Measurements from ENCODE around the gene MYO5A.
A peak's percentile ranks its signal among the peaks of the same experiment; 100 is the strongest.
"Not testable (repeated sequence)": the region's sequence is repeated elsewhere in the genome, so short reads cannot be mapped to it uniquely, and the experiment has no call there.

Gene MYO5A

DNA sequence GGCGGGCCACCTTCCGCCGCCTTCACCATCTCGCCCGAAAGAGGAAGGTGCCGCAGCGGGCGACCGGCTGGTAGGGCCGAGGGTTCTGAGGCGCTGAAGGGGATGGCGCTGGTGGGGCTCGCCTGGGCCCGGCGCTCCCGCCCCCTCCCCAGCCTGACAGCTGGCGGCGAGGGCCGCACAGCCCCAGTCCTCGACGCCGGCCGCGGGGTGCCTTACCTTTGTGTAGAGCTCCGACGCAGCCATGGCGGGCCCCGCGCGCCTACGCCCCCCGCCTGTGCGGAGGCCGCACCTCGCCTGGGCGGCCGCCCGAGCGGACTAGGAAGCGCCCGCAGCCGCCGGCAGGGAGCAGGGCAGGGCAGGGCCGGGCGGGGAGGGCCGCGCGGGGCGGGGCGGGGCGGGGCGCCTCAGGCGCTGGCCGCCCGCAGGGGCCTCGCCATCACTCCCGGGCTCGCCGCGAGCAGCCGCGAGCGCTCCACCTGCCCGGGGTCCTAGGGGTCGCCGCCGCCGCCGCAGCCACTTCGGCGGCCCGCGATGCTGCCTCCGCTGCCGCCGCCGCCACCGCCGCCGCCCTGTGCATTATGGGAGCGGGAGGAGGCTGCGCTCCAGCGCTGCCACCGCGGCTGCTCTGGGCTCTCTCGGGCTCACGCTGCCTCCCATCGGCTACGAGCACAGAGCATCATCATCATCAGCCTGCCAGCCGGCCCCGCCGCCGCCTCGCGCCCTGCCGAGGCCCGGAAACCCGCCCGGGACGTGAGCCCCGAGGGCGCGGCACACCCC is at the start of gene MYO5A:
Gene MYO5A (minus strand): TSS at position 317 of the 777 bp plus-strand sequence. CDS start 74 bp downstream, at position 243.
- DNase-seq (ENCODE audit: low read depth) = peak; percentile 52

DNA sequence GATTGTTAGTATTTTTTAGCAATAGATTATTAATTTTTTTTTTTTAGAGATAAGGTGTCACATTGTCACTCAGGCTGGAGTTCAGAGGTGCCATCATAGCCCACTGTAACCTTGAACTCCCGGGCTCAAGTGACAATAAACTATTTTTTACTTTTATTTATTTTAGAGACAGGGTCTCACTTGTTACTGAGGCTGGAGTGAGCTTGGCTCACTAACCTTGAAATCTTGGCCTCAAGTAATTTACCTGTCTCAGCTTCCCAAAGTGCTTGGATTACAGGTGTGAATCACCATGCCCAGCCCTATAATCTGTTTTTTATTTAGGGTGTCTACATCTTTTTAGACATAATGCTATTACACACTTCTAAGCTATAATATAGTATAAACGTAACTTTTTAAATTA is 48.0 kb upstream of the MYO5A start:
- no peak for DNase-seq (ENCODE audit: low read depth)

DNA sequence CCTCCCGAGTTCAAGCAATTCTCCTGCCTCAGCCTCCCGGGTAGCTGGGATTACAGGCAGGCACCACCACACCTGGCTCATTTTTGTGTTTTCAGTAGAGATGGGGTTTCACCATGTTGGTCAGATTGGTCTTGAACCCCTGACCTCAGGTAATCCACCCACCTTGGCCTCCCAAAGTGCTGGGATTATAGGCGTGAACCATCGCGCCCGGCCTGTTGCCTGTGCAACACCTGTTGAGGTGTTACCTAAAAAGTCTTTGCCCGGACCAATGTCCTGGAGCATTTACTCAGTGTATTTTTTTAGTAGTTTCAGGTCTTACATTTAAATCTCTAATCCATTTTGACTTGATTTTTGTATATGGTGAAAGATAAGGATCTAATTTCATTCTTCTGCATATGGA is 46.9 kb upstream of the MYO5A start:
- not testable (repeated sequence) for DNase-seq (ENCODE audit: low read depth)

DNA sequence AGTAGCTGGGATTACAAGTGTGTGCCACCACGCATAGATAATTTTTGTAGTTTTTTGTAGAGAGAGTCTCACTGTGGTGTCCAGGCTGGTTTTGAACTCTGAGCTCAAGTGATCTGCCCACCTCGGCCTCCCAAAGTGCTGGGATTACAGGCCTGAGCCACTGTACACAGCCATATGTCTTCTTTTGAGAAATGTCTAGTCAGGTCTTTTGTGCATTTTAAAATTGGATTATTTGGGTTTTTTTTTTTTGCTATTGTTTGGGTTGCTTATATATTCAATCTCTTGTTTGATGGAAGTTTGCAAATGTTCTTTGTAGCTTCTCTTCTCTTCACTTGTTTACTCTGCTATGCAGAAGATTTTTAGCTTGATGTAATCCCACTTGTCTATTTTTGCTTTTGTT is 46.4 kb upstream of the MYO5A start:
- DNase-seq (ENCODE audit: low read depth) = no peak

DNA sequence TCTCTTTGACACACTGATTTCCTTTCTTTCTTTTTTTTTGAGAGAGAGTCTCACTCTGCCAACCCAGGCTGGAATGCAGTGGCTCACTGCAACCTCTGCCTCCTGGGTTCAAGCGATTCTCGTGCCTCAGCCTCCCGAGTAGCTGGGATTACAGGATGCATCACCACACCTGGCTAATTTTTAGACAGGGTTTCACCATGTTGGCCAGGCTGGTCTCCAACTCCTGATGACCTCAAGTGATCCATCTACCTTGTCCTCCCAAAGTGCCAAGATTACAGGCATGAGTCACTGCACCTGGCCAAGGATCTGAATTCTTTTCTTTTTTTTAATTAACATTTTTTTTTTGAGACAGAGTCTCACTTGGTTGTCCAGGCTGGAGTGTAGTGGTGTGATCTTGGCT is 45.9 kb upstream of the MYO5A start:
- DNase-seq (ENCODE audit: low read depth) = not testable (repeated sequence)

DNA sequence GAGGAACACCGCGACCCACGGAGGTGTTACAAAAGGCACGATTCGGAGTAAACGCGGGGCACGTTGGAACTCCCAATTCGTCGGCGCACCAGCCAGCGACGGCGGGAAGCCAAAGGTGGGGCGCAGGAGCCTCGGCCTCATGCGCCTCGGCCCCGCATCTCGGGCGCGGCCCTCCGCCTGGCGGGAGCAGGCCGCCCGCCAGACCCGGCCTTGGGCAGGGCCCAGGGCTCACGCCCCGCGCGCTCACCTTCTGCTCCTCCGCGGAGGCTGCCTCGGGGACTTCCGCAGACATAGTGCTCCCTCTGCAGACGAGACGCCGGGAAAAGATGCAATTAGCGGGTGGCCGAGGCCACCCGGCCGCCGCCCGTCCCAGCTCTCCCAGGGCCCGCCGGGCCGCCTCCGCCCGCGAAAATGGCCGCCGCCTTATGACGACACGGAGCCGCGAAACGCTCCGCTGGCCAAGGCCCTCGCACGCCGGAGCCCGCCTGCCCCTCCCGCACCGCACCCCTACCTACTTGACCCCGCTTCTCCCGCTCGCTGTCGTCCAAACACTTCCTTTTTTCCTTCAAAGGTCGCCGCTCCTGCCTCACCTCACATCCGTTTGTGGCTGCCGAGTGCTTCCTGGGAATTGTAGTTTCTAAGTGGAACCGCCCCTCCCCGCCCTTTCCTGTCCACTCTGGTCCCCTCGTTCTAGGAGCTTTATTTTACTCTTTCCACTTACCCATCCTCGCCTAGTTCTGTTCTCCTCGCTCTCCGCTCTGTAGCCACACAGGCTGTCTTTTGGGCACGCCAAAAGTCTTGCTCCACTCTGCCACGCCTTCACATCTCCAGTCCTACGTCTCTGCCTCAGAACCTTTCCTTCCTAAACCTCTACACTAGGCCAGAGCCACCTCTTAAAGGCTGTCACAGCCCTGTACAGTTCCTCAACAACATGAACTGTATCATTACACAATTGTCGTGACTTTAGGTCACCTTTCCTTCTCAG is 40.2 kb upstream of the MYO5A start, which contains the start of gene ARPP19:
Gene ARPP19 (minus strand): TSS at position 430 of the 985 bp plus-strand sequence. CDS start 138 bp downstream, at position 292.
- DNase-seq (ENCODE audit: low read depth) = peak; percentile 68

DNA sequence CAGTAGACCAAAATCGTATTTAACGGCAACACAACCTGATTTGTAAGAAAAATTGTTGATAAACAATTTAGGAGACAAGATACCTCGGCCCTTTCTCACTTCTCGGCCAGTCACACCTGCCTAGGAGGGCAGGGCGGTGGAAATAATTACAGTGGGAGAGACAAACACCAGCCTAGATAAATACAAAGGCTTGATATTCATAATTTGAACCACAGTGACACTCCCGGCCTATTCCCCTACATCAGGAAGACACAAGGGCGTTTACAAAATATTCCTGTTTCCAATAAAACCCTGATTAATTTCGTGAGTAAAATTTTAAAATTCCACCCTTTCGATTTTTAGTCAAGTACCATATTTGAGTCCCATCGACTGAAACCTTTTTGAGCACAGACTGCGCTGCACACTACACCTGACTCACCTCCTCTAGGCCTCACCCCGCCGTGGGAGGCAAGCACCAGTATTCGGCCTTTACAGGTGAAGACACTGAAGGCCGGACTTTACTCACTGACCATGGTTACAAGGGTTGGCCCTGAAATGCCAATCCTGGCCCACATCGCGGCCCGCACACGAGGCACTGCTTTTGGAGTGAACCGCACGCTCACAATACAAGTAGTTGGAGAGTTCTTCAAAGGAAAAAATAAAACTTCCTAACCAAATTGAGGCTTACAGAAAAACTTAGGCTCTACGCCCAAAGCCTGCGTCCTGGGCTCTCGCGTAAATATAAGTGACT is 39.4 kb upstream of the MYO5A start:
- no peak for DNase-seq (ENCODE audit: low read depth)

DNA sequence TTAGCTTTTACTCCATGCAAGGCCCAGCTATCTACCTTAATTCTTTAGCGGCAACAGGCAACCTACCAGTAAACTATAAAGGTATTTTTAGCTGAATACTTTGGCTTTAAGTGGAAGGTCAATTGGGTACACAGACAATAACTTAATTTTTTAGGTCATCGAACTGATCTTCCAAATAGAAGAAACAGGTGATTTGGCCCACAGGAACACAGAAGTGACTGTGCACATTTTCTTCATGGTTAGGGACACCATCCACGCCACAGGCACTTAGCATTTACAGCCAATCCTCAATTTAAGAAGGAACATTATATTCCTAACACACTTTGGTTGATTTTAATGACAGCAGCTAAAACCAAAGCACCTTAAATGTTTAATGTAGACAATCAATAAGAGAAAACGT is 38.2 kb upstream of the MYO5A start:
- DNase-seq (ENCODE audit: low read depth) = no peak

DNA sequence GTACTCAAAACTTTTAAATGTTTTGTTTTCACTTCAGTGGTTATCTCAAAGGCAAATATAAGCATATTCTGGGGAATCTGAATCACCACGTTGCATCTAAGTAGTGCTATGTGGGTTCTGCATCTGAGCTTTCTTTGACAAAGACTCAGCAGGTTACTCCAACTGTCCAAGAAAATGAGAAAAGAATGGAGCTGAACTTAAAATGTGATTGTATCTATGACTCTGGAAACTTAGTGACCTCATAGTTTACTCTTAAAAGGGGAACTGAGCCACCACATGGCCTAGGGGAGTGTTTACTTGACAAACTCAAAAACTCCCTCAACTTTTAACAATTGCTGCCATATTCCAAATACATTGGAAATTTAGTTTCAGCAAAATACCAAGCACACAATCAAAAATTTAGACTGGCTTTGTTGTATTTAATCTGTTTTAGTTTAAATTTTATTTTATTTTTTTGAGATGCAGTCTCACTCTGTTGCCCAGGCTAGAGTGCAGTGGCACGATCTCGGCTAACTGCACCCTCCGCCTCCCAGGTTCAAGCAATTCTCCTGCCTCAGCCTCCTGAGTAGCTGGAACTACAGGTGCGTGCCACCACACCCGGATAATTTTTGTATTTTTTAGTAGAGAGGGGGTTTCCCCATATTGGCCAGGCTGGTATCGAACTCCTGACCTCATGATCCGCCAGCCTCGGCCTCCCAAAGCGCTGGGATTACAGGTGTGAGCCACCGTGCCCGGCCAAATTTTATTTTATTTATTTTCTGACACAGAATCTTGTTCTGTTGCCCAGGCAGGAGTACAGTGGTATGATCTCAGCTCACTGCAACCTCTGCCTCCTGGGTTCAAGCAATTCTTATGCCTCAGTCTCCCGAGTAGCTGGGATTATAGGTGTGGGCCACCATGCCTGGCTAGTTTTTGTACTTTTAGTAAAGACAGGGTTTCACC is 37.0 kb upstream of the MYO5A start:
- DNase-seq (ENCODE audit: low read depth) = not testable (repeated sequence)

DNA sequence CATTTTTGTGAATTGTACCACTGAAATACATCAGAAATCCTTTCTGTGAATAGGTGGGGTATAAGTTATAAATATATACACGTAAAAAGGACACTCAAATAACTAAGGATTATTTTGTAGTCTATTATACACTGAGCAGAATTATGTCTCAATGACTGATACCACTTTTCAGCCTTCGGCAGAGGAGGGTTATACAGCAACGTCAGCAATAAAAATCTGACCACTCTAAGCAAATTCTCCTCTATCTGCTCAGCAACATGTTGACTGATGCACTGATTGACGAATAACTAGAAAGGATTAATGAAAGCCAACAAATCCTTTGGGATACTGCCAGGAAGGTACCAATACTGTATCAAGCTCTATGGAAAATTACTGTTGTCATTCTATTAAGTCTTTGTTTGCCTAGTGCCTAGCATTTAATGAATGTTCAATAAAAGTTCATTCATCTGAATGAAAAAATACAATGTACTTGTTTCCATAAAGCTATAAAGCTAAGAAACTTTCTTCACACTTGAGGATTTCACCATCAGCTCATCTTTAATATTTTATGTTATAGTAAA is 34.9 kb upstream of the MYO5A start:
- no peak for DNase-seq (ENCODE audit: low read depth)

DNA sequence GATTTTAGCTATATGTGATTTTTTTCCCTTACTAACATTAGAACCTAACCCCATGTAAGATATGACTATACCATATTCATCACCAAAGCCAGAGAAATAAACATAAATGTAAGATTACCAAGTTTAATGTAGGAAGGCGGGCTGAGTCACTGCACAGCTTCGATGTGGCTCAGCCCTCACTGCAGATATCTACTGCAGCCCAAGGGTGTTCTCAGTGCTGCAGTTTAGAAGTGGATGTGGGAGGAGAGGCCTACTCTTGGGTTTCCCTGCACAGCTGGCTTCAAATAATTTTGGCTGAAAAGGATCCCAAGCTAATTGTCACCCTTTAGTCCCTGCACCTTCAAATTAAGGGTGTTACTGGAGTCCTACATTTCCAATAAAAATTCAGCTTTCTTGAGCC is 30.9 kb upstream of the MYO5A start:
- no peak for DNase-seq (ENCODE audit: low read depth)

DNA sequence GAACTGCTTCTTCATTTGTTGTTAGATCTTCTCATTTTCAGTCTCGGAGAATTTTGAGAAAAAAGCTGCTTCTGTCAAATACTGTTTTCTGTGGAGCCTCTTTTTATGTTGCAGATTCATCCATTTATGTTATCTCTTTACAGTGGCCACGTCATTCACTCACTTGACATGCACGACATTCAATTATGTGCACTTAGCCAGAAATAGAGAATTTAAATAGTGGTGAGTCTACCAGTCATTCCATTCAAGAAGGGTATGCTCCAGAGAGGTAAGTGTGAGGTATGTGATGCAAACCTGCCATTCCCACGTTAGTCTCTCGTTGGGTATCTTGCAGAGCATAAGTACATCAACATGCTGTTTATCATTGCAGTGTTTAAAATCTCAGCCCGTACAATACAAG is 30.3 kb upstream of the MYO5A start:
- no peak for DNase-seq (ENCODE audit: low read depth)

DNA sequence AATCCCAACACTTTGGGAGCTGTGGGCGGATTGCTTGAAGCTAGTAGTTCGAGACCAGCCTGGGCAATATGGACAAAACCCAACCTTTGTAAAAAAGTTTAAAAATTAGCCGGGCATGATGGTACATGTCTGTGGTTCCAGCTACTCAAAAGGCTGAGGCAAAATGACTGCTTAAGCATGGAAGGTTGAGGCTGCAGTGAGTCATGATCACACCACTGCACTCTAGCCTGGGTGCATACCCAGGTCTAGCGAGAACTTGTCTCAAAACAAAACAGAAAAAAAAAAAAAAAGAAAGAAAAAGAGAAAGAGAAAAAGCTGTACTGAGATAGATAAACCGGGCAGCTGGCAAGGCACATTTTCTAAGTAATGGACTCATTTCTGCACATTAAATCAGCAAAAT is 29.5 kb upstream of the MYO5A start:
- no peak for DNase-seq (ENCODE audit: low read depth)

DNA sequence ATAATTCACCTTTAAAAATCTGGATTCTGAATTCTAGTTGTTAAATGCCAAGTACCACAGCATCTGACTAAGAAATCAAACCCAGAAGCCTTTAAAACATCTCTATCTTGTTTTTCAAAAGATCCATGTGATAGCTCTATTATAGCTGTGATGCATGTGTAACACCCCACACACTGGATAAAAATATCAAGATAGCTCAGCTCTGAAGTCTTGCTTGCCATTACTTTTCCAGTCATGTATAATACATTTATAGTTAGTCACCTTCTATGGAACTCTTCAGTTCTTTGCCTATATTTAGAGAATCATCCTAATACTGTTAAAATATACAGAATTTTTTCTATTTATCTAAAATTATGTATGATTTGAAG is 28.6 kb upstream of the MYO5A start:
- no peak for DNase-seq (ENCODE audit: low read depth)

DNA sequence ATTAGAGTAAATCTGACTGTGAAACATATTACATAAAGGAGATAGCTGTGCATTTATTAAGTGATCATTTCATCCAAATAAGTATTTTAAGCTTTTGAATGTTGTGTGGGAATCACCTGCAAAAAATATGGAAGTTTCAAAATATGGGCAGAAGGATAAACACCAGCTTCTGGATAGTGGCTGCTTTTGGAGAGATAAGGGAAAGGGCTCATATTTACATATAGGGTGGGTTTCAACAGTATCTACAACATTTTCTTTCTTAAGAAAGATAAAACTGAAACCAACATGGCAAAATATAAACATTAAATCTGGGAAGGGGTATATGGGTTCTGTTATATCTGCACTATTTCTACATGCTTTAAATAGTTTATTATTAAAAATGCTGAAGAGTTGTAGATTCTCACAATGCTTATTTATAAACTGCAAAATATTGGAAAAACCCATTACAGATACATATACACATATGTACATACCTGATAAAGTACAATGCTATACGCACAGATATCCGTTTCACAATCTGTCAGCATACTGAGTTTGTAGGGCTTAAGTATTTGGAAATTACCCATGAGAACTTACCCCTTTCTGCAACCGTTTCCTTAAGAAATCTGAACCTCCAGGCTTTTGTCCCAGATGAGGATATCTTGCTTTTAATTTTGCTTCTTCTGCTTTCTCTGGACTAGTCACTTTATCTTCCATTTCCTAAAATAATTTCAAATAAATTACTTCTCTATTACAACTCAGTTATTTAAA is 28.0 kb upstream of the MYO5A start:
- no peak for DNase-seq (ENCODE audit: low read depth)

DNA sequence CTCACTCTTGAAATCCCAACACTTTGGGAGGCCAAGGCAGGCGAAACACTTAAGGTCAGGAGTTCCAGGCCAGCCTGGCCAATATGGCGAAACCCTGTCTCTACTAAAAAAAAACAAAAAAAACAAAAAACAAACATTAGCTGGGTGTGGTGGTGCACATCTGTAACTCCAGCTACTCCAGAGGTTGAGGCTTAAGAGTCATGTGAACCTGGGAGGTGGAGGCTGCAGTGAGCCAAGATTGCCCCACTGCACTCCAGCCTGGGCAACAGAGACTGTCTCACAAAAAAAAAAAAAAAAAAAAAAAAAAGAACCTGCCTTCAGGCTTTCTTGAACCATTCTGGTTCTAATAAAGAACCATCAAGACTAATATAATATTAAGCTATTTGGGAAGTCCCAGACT is 23.6 kb upstream of the MYO5A start:
- no peak for DNase-seq (ENCODE audit: low read depth)

DNA sequence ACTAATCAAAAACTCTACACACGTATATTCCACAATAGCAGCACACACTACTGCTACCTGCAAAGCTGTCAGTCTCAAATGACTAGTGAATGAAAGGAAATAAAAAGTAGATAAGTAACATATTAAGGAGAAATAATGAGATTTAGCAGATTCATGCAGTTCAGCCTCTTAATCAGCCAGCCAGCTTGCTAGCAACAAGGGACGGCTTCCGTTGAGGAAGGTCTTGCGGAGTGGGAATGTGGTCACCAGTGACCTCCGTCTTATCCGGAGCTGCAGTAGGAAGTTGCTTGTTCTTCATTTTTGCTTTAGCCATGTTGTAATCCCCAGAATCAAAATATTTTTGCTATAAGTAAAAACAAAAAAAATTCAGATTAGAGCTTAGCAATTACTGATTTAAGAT is 23.1 kb upstream of the MYO5A start:
- no peak for DNase-seq (ENCODE audit: low read depth)

DNA sequence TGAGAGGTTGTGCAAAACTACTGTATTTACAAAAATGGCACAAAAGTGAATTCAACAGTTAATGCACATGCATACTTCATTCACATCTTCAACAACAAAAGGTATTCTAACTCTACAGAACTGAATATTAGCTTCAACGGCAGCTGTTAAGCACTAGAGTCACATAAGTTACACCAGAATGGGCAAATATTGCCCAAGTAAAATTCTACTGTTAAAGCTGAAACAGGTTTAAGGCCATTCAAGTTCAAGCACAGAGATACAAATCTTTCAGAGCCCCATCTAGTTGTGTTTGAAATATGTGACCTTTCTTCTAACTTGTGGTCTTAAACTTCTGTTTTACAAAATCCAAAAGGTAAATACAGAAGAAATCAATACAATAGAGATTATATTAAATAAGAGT is 22.5 kb upstream of the MYO5A start:
- DNase-seq (ENCODE audit: low read depth) = not testable (repeated sequence)

DNA sequence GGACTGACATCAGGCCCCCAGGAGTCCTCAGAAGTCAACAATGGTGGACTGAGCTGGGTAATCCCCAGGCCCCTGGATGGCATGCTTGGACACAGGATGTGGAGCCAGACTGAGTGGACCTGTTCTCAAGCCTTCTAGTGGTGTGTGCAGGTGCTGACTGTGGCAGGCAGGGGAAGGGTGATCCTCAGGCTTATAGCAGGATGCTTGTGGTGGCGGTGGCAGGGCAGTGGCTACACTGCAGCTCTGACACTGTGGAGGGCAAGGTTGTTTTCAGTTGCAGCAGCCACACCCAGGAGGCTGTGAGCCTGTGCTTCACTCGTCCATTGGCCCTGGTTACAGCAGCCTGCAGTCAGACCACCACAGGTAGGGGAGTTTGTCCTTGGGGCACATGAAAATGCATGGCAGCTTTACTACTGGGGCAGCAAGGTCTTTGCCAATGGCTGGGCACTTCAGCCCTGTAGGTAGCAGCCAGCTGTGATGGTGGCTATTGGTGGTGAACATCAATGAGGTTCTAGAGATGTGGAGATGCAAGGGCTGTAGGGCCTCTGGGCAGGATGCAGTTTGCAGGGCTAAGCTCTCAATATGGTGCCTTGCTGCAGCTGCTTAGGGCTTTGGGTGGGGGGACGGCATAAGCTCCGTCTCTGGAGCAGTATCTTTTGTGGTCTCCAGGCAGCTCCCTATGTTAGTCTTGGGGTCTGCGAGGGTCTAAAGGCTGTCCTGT is 17.5 kb upstream of the MYO5A start:
- DNase-seq (ENCODE audit: low read depth) = no peak
